ENCODE results near the gene SLC2A1.

- TF ChIP-seq, protein P1, sequence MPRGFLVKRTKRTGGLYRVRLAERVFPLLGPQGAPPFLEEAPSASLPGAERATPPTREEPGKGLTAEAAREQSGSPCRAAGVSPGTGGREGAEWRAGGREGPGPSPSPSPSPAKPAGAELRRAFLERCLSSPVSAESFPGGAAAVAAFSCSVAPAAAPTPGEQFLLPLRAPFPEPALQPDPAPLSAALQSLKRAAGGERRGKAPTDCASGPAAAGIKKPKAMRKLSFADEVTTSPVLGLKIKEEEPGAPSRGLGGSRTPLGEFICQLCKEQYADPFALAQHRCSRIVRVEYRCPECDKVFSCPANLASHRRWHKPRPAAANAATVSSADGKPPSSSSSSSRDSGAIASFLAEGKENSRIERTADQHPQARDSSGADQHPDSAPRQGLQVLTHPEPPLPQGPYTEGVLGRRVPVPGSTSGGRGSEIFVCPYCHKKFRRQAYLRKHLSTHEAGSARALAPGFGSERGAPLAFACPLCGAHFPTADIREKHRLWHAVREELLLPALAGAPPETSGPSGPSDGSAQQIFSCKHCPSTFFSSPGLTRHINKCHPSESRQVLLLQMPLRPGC (tag by site-specific recombination; IDR thresholded peaks at IDR 0.05) = no peak
- TF ChIP-seq ZNF76 (tag by site-specific recombination; IDR thresholded peaks at IDR 0.05; ENCODE audit: borderline replicate concordance, low read depth) = no peak
- peak; percentile 39; the same call in 1 of the 2 replicates for TF ChIP-seq CTCF (tag by site-specific recombination; IDR thresholded peaks at IDR 0.05)
- TF ChIP-seq EGR2 (tag by site-specific recombination; IDR thresholded peaks at IDR 0.05; ENCODE audit: low read depth) = no peak
- TF ChIP-seq, protein P2, sequence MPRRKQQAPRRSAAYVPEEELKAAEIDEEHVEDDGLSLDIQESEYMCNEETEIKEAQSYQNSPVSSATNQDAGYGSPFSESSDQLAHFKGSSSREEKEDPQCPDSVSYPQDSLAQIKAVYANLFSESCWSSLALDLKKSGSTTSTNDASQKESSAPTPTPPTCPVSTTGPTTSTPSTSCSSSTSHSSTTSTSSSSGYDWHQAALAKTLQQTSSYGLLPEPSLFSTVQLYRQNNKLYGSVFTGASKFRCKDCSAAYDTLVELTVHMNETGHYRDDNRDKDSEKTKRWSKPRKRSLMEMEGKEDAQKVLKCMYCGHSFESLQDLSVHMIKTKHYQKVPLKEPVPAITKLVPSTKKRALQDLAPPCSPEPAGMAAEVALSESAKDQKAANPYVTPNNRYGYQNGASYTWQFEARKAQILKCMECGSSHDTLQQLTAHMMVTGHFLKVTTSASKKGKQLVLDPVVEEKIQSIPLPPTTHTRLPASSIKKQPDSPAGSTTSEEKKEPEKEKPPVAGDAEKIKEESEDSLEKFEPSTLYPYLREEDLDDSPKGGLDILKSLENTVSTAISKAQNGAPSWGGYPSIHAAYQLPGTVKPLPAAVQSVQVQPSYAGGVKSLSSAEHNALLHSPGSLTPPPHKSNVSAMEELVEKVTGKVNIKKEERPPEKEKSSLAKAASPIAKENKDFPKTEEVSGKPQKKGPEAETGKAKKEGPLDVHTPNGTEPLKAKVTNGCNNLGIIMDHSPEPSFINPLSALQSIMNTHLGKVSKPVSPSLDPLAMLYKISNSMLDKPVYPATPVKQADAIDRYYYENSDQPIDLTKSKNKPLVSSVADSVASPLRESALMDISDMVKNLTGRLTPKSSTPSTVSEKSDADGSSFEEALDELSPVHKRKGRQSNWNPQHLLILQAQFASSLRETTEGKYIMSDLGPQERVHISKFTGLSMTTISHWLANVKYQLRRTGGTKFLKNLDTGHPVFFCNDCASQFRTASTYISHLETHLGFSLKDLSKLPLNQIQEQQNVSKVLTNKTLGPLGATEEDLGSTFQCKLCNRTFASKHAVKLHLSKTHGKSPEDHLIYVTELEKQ (tag by site-specific recombination; IDR thresholded peaks at IDR 0.05; ENCODE audit: borderline replicate concordance) = no peak
Observed at GRCh38 chr1:42913426-42914091, 45.1 kb downstream of the SLC2A1 start.
